ENCODE data around the gene RNF208.

DNA sequence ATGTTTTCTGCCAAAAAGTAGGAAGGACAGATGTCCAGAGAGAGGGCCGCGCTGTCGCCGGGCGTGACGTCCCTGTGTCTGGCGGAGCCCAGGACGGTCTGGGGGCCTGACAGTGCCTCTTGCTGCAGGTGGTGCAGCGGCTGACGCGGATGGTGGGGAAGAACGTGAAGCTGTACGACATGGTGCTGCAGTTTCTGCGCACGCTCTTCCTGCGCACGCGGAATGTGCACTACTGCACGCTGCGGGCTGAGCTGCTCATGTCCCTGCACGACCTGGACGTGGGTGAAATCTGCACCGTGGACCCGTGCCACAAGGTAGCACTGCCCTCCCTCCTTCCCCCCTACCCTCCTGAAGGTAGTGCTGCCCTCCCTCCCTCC is 40.9 kb upstream of the RNF208 start:
- no peak for TF ChIP-seq POLR2A (IDR thresholded peaks at IDR 0.05; ENCODE audit: low read depth, low read length)
- TF ChIP-seq RAD21 (IDR thresholded peaks at IDR 0.05; ENCODE audit: low read length) = no peak
